B cell (primary cell): ENCODE results near the gene HPRT1.

Experiments
- EZH2 ChIP-seq: IDR thresholded peaks from 2 replicates; pipeline ENCODE4 v1.6.1; 2012; ENCODE audit warnings: borderline replicate concordance, low read depth, mild to moderate bottlenecking, moderate library complexity, low read length; ENCODE audit not compliant: insufficient read depth, poor library complexity, severe bottlenecking
- TF ChIP-seq, protein P1 (sequence below): fragments of 200-600 bp; IDR thresholded peaks from one replicate; pipeline ENCODE4 v1.8.0; 2022; ENCODE audit warnings: antibody characterized with exemption, mild to moderate bottlenecking

DNA sequence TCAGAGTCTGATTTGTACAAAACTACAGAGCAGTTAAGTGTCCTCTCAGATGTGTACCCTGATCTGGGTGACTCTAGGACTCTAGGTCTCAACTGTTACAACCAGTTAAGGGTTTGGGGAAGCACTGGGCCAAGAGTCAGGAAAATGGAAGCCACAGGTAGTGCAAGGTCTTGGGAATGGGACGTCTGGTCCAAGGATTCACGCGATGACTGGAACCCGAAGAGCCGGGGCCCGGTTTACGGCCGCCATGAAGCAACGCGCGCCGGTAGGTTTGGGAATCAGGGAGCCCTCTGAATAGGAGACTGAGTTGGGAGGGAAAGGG is 321 bp upstream of the HPRT1 start:
- no peak for TF ChIP-seq EZH2
- TF ChIP-seq, protein P1, sequence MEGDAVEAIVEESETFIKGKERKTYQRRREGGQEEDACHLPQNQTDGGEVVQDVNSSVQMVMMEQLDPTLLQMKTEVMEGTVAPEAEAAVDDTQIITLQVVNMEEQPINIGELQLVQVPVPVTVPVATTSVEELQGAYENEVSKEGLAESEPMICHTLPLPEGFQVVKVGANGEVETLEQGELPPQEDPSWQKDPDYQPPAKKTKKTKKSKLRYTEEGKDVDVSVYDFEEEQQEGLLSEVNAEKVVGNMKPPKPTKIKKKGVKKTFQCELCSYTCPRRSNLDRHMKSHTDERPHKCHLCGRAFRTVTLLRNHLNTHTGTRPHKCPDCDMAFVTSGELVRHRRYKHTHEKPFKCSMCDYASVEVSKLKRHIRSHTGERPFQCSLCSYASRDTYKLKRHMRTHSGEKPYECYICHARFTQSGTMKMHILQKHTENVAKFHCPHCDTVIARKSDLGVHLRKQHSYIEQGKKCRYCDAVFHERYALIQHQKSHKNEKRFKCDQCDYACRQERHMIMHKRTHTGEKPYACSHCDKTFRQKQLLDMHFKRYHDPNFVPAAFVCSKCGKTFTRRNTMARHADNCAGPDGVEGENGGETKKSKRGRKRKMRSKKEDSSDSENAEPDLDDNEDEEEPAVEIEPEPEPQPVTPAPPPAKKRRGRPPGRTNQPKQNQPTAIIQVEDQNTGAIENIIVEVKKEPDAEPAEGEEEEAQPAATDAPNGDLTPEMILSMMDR = no peak
